Measurements from ENCODE around the gene AJUBA.

GRCh38 chr14:22987291-22987690 is 4.9 kb upstream of the AJUBA start:
- TF ChIP-seq CTCF (conservative IDR thresholded peaks at IDR 0.05 in 1 of 2, IDR thresholded peaks at IDR 0.05 in 1 of 2; ENCODE audit: extremely low read depth in 1 of 2, insufficient read depth in 1 of 2, low read depth in 1 of 2, low read length in 2 of 2) (no peak), EZH2 (IDR thresholded peaks at IDR 0.05; ENCODE audit: borderline replicate concordance, low read length) (no peak)
